Measurements from ENCODE around the gene DNAJC8. TPM values are rescaled to one million over a fixed set of nuclear protein-coding genes. Genes with fewer than 3 reads are reported as not detected.

DNAJC8 gene
- total RNA-seq, 1 experiment from 2014 or later = 135 TPM

DNA sequence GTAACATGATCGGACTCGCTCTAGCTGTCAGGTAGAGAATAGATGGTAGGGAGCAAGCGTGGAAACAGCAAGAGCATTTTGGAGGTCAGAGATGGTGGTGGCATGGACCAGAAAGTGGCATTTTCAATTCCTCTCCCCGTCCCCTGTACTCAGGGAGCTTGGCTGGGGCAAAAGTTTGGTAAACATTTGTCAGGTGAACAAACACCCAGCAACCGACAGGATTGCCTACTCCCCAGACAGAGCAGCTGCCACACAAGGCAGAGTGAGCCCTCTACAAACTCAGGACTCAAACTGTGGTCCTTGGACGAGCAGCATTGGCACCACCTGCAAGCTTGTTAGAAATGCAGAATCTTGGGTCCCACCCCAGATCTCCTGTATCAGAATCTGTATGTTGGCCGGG is 70.7 kb downstream of the DNAJC8 start:
- H3K4me1 ChIP-seq (ENCODE audit: insufficient read depth, low read length, poor library complexity, severe bottlenecking) = no peaks in the 10 kb centered on the region
- CTCF ChIA-PET = no interaction called here
- DNase-seq (ENCODE audit: low spot score) = no peak
- no peaks in the 10 kb centered on the region for H3K9me3 ChIP-seq (ENCODE audit: low read depth, low read length, poor library complexity, severe bottlenecking)
- BruUV-seq (replicated peaks) = no TSS peak
- no peaks in the 10 kb centered on the region for H3K36me3 ChIP-seq (ENCODE audit: insufficient read depth, low read length, poor library complexity, severe bottlenecking)
- TF ChIP-seq, protein P1, sequence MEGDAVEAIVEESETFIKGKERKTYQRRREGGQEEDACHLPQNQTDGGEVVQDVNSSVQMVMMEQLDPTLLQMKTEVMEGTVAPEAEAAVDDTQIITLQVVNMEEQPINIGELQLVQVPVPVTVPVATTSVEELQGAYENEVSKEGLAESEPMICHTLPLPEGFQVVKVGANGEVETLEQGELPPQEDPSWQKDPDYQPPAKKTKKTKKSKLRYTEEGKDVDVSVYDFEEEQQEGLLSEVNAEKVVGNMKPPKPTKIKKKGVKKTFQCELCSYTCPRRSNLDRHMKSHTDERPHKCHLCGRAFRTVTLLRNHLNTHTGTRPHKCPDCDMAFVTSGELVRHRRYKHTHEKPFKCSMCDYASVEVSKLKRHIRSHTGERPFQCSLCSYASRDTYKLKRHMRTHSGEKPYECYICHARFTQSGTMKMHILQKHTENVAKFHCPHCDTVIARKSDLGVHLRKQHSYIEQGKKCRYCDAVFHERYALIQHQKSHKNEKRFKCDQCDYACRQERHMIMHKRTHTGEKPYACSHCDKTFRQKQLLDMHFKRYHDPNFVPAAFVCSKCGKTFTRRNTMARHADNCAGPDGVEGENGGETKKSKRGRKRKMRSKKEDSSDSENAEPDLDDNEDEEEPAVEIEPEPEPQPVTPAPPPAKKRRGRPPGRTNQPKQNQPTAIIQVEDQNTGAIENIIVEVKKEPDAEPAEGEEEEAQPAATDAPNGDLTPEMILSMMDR (conservative IDR thresholded peaks at IDR 0.05; ENCODE audit: low read depth, low read length) = no peak
- no peak for TF ChIP-seq EZH2 (IDR thresholded peaks at IDR 0.05; ENCODE audit: borderline replicate concordance, low read depth, low read length, poor library complexity, severe bottlenecking)
- H3K4me3 ChIP-seq (ENCODE audit: low read depth, low read length, poor library complexity, severe bottlenecking) = no peak overlapping the region
- H3K27ac ChIP-seq (ENCODE audit: low read depth, low read length, poor library complexity, severe bottlenecking) = no peak overlapping the region
- POLR2A ChIA-PET (ENCODE audit: low non-redundant PET) = no interaction called here
- intact Hi-C loops (cut with micrococcal nuclease; ENCODE audit: unreplicated experiment) = no loop called here
- no peaks in the 10 kb centered on the region for H3K27me3 ChIP-seq (replicated peaks; ENCODE audit: insufficient read depth, low read depth, low read length, poor library complexity)

DNA sequence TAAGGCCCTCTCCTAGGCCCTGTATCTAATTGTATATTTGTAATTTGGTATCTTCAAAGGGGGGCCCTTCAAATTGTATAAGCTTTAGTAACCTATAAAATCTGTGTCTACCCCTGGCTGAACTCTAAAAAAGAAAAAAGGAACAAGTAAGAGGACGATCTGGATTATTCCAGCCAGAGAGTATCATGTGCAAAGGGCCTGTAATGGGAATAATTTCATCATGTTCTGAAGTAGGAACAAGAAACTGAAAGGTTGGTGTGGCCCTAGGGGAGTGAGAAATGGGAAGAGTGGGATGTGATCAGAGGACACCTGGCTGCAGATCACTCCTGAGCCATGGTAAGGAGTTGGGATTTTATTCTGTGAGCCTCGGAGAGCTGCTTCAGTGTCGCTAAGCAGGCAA is 71.1 kb downstream of the DNAJC8 start:
- ChIA-PET CTCF (no interaction called here), POLR2A (ENCODE audit: low non-redundant PET) (no interaction called here)
- intact Hi-C loops (cut with micrococcal nuclease; ENCODE audit: unreplicated experiment) = no loop called here
- no TSS peak for BruUV-seq (replicated peaks)
- no peaks in the 10 kb centered on the region for H3K27me3 ChIP-seq (replicated peaks; ENCODE audit: insufficient read depth, low read depth, low read length, poor library complexity)
- no peaks in the 10 kb centered on the region for H3K4me1 ChIP-seq (ENCODE audit: insufficient read depth, low read length, poor library complexity, severe bottlenecking)
- no peak overlapping the region for H3K4me3 ChIP-seq (ENCODE audit: low read depth, low read length, poor library complexity, severe bottlenecking)
- no peak overlapping the region for H3K27ac ChIP-seq (ENCODE audit: low read depth, low read length, poor library complexity, severe bottlenecking)
- no peaks in the 10 kb centered on the region for H3K36me3 ChIP-seq (ENCODE audit: insufficient read depth, low read length, poor library complexity, severe bottlenecking)
- no peaks in the 10 kb centered on the region for H3K9me3 ChIP-seq (ENCODE audit: low read depth, low read length, poor library complexity, severe bottlenecking)
- no peak for DNase-seq (ENCODE audit: low spot score)
- no peak for TF ChIP-seq EZH2 (IDR thresholded peaks at IDR 0.05; ENCODE audit: borderline replicate concordance, low read depth, low read length, poor library complexity, severe bottlenecking)
- TF ChIP-seq, protein P1 (conservative IDR thresholded peaks at IDR 0.05; ENCODE audit: low read depth, low read length) = no peak

DNA sequence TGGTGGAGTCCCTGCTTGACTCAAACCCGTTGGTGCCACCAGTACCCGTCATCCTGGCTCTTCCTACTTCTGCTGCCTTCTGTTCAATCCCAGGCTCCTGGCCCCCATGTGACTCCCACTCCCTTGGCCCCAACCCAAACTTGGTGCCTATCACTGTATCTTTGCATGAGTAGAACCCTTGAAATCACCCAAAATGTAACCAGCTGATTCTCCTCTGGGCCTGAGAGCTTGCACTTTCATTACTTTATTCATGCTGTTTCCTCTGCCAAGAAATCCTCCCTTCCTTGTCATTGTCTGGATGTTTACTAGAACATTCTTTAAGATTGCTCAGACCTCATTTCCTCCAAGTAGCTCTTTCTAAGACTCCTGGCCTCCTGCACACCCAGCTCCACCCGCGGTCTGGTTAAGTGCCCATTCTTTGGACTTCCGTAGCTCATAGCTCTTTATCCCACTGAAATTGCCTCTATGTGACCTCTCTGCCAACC is 72.0 kb downstream of the DNAJC8 start:
- ChIA-PET POLR2A (ENCODE audit: low non-redundant PET) (no interaction called here), CTCF (no interaction called here)
- H3K9me3 ChIP-seq (ENCODE audit: low read depth, low read length, poor library complexity, severe bottlenecking) = no peaks in the 10 kb centered on the region
- no peaks in the 10 kb centered on the region for H3K27me3 ChIP-seq (replicated peaks; ENCODE audit: insufficient read depth, low read depth, low read length, poor library complexity)
- no peak overlapping the region for H3K27ac ChIP-seq (ENCODE audit: low read depth, low read length, poor library complexity, severe bottlenecking)
- no peaks in the 10 kb centered on the region for H3K36me3 ChIP-seq (ENCODE audit: insufficient read depth, low read length, poor library complexity, severe bottlenecking)
- intact Hi-C loops (cut with micrococcal nuclease; ENCODE audit: unreplicated experiment) = no loop called here
- no peak for DNase-seq (ENCODE audit: low spot score)
- no TSS peak for BruUV-seq (replicated peaks)
- H3K4me1 ChIP-seq (ENCODE audit: insufficient read depth, low read length, poor library complexity, severe bottlenecking) = no peaks in the 10 kb centered on the region
- TF ChIP-seq, protein P1 (conservative IDR thresholded peaks at IDR 0.05; ENCODE audit: low read depth, low read length) = no peak
- TF ChIP-seq EZH2 (IDR thresholded peaks at IDR 0.05; ENCODE audit: borderline replicate concordance, low read depth, low read length, poor library complexity, severe bottlenecking) = no peak
- H3K4me3 ChIP-seq (ENCODE audit: low read depth, low read length, poor library complexity, severe bottlenecking) = no peak overlapping the region
